Measurements from ENCODE around the gene RRP1.

The RRP1 gene

DNA sequence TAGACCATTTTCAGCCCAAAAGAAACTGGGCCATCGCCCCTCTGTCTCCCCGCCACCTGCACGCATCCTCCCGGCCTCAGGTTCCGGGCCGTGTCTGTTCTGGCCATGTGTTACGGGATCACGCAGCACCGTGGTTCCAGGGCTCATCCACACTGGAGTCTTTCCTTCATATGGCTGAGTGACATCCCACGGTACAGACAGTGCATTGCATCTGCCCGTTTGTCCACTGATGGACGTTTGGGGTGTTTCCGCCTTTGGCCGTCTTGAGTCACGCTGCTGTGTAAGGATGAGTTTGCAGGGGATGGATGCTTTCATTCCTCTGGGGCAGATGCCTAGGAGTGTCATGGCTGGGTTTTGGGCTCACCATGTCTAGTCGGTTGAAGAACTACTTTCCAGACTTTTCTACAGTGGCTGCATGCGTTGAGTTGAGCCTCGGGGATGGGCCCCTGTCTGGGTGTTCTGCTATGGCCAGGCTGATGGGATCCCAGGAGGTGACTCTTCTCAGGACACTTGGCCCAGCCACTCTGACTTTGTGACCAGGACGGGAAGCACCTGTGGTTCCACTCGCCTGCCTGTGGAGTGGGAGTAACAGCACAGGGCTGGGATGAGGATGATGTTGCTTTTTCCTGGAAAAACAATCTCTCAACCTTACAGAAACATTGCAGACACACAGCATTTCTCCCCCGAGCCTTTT is 16.8 kb downstream of the RRP1 start:
- Histone ChIP-seq H3K27ac (ENCODE audit: low read depth, low read length) (no peak overlapping the region), H3K36me3 (ENCODE audit: insufficient read depth, low read length) (peaks cover 44% of the 10 kb centered on the region), H3K9me3 (ENCODE audit: insufficient read depth, low read depth, low read length) (no peaks in the 10 kb centered on the region), H3K4me1 (ENCODE audit: insufficient read depth, low read length) (no peaks in the 10 kb centered on the region), H3K4me3 (ENCODE audit: low read length) (no peak overlapping the region), H3K9ac (ENCODE audit: low read depth, low read length) (no peak overlapping the region), H3K27me3 (ENCODE audit: insufficient read depth, low read length) (no peaks in the 10 kb centered on the region)
- WGBS = 93% methylated on average over 20 of the region's 21 CpGs

DNA sequence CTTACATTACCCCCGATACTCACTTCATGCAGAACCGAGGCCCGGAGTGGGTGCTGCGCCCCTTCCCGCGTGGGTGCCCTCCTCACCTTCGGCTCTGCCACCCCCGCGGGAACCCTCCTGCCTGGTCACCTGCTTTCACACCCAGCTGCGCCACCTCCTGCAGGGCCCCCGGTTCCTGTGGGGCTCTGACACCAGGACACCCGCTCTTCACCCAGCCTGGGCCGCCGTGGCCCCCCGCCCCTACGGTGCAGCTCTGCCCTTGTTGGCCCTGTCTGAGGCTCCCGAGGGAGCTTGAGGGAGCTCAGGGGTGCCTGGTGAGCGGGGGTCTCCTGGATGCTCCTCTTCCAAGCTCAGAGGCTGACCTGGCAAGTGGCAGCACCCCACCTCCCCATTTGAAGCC is 19.0 kb downstream of the RRP1 start:
- no peak overlapping the region for H3K27ac ChIP-seq (ENCODE audit: low read depth, low read length)
- H3K9me3 ChIP-seq (ENCODE audit: insufficient read depth, low read depth, low read length) = no peaks in the 10 kb centered on the region
- no peaks in the 10 kb centered on the region for H3K4me1 ChIP-seq (ENCODE audit: insufficient read depth, low read length)
- H3K9ac ChIP-seq (ENCODE audit: low read depth, low read length) = no peak overlapping the region
- no peak overlapping the region for H3K4me3 ChIP-seq (ENCODE audit: low read length)
- H3K36me3 ChIP-seq (ENCODE audit: insufficient read depth, low read length) = peaks cover 22% of the 10 kb centered on the region
- WGBS = 91% methylated on average over 18 of the region's 18 CpGs
- H3K27me3 ChIP-seq (ENCODE audit: insufficient read depth, low read length) = no peaks in the 10 kb centered on the region

GRCh38 chr21:43808832-43809251 is 19.5 kb downstream of the RRP1 start:
- Histone ChIP-seq H3K4me1 (ENCODE audit: insufficient read depth, low read length) (no peaks in the 10 kb centered on the region), H3K27me3 (ENCODE audit: insufficient read depth, low read length) (no peaks in the 10 kb centered on the region), H3K9me3 (ENCODE audit: insufficient read depth, low read depth, low read length) (no peaks in the 10 kb centered on the region), H3K9ac (ENCODE audit: low read depth, low read length) (no peak overlapping the region), H3K27ac (ENCODE audit: low read depth, low read length) (no peak overlapping the region), H3K36me3 (ENCODE audit: insufficient read depth, low read length) (peaks cover 18% of the 10 kb centered on the region), H3K4me3 (ENCODE audit: low read length) (no peak overlapping the region)
- WGBS = 94% methylated on average over 22 of the region's 22 CpGs

GRCh38 chr21:43809346-43809799 is 20.0 kb downstream of the RRP1 start:
- no peak overlapping the region for H3K9ac ChIP-seq (ENCODE audit: low read depth, low read length)

DNA sequence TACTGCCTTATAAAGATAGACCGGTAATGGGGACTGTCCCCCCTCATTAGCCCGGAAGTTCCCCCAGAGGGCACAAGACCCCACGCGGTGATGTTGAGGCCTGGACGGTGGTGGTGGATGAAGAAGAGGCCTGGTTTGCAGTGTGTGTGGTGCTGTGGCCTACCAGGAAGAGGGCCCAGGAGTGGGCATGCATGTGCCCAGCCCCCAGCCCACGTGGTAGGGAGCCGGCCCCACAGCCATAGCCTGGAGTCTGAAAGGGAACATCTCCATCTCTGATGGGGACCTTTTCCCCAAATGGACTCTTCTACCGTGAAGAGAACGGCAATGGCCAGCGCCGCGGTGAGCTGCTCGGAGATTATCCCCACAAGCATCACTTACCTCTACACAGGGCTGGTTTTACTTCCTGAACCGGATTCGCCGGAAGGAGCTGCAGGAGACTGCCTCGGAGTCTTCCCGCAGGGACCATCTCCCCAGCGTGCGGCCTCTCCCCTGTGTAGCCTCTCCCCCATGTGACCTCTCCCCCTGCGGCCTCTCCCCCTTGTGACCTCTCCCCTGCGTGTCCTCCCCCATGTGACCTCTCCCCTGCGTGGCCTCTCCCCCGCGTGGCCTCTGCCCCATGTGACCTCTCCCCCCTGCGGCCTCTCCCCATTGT is 20.6 kb downstream of the RRP1 start:
- Histone ChIP-seq H3K27ac (ENCODE audit: low read depth, low read length) (no peak overlapping the region), H3K9me3 (ENCODE audit: insufficient read depth, low read depth, low read length) (no peaks in the 10 kb centered on the region), H3K27me3 (ENCODE audit: insufficient read depth, low read length) (no peaks in the 10 kb centered on the region), H3K4me3 (ENCODE audit: low read length) (no peak overlapping the region), H3K36me3 (ENCODE audit: insufficient read depth, low read length) (peaks cover 13% of the 10 kb centered on the region), H3K9ac (ENCODE audit: low read depth, low read length) (no peak overlapping the region), H3K4me1 (ENCODE audit: insufficient read depth, low read length) (peaks cover 9% of the 10 kb centered on the region)
- WGBS = 83% methylated on average over 26 of the region's 26 CpGs

More at GRCh38 chr21:43809346-43809799, 20.0 kb downstream of the RRP1 start:
- Histone ChIP-seq H3K36me3 (ENCODE audit: insufficient read depth, low read length) (peaks cover 13% of the 10 kb centered on the region), H3K4me1 (ENCODE audit: insufficient read depth, low read length) (peaks cover 3% of the 10 kb centered on the region), H3K9me3 (ENCODE audit: insufficient read depth, low read depth, low read length) (no peaks in the 10 kb centered on the region), H3K27me3 (ENCODE audit: insufficient read depth, low read length) (no peaks in the 10 kb centered on the region), H3K27ac (ENCODE audit: low read depth, low read length) (no peak overlapping the region), H3K4me3 (ENCODE audit: low read length) (no peak overlapping the region)
- 88% methylated on average over 16 of the region's 16 CpGs for WGBS

DNA sequence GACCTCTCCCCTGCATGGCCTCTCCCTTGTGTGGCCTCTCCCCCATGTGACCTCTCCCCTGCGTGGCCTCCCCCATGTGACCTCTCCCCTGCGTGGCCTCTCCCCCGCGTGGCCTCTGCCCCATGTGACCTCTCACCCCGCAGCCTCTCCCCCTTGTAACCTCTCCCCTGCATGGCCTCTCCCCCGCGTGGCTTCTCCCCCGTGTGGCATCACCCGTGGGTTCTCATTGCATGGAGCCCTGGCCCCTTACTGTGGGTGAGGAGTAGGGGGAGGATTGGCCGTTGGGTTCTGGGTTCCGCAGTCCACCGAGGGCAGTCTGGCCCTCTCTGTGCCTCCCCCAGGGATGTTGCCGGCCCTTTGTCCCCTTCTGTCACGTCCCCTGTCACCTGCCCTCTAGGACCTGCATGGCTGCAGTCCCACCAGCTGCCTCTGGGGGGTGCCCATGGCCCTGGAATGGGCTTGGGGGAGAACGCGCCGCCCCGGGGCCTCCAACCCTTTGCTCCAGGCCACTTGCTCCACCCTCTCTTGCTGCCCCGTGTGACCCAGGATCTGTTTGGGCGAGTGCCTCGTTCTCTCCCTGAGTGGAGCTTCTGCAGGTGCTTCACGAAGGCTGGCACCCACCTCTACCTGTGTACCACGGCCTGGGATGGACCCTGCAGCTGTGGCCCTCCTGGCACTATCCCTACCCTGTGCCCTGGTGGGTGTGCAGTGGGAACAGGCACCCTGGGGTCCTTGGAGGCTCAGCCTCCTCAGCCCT is 21.3 kb downstream of the RRP1 start:
- H3K27me3 ChIP-seq (ENCODE audit: insufficient read depth, low read length) = no peaks in the 10 kb centered on the region
- H3K27ac ChIP-seq (ENCODE audit: low read depth, low read length) = no peak overlapping the region
- H3K9ac ChIP-seq (ENCODE audit: low read depth, low read length) = no peak overlapping the region
- no peak overlapping the region for H3K4me3 ChIP-seq (ENCODE audit: low read length)
- peaks cover 9% of the 10 kb centered on the region for H3K4me1 ChIP-seq (ENCODE audit: insufficient read depth, low read length)
- peaks cover 7% of the 10 kb centered on the region; the same call in 1 of the 2 replicates for H3K36me3 ChIP-seq (ENCODE audit: insufficient read depth, low read length)
- WGBS = 39% methylated on average over 23 of the region's 23 CpGs
- H3K9me3 ChIP-seq (ENCODE audit: insufficient read depth, low read depth, low read length) = no peaks in the 10 kb centered on the region

GRCh38 chr21:43811262-43812105 is 22.1 kb downstream of the RRP1 start:
- Histone ChIP-seq H3K36me3 (ENCODE audit: insufficient read depth, low read length) (no peaks in the 10 kb centered on the region), H3K9ac (ENCODE audit: low read depth, low read length) (no peak overlapping the region), H3K4me3 (ENCODE audit: low read length) (no peak overlapping the region), H3K9me3 (ENCODE audit: insufficient read depth, low read depth, low read length) (no peaks in the 10 kb centered on the region), H3K27me3 (ENCODE audit: insufficient read depth, low read length) (no peaks in the 10 kb centered on the region), H3K4me1 (ENCODE audit: insufficient read depth, low read length) (peaks cover 9% of the 10 kb centered on the region), H3K27ac (ENCODE audit: low read depth, low read length) (no peak overlapping the region)
- WGBS = 86% methylated on average over 24 of the region's 24 CpGs

DNA sequence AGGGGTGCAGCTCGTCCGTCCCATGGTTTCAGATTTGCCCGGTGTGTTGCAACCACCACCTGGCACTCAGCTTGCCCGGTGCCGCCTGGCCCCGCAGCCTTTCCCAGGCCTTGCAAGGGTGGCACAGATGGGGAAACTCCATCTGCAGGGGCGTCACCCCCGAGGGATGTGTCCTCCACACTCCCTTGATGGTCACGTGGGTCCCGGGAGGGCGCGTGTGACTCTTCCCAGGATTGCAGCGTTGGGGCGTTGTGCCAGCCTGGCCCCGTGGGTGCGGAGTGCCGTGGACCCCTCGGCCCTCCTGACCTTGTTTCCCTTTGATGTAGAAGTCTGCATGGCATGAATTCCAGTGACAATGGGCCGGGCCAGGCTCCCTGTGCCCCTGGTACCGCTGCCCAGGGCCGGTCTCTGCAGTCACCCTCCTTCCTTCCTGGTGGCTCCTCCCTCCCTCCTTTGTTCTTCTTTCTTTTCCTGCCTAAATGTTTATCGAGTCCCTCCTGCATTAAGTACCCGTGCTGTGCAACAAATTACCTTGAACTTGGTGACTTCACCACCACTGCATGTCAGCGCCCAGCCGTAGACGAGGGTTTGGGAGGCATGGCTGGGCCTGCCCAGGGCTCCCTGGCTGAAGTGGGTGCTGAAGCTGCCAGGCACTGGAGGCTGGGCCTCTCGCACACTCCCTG is 22.9 kb downstream of the RRP1 start:
- H3K9ac ChIP-seq (ENCODE audit: low read depth, low read length) = no peak overlapping the region
- H3K27me3 ChIP-seq (ENCODE audit: insufficient read depth, low read length) = no peaks in the 10 kb centered on the region
- H3K4me1 ChIP-seq (ENCODE audit: insufficient read depth, low read length) = peaks cover 9% of the 10 kb centered on the region
- no peaks in the 10 kb centered on the region for H3K36me3 ChIP-seq (ENCODE audit: insufficient read depth, low read length)
- 80% methylated on average over 27 of the region's 27 CpGs for WGBS
- no peaks in the 10 kb centered on the region for H3K9me3 ChIP-seq (ENCODE audit: insufficient read depth, low read depth, low read length)
- H3K4me3 ChIP-seq (ENCODE audit: low read length) = no peak overlapping the region
- H3K27ac ChIP-seq (ENCODE audit: low read depth, low read length) = no peak overlapping the region

DNA sequence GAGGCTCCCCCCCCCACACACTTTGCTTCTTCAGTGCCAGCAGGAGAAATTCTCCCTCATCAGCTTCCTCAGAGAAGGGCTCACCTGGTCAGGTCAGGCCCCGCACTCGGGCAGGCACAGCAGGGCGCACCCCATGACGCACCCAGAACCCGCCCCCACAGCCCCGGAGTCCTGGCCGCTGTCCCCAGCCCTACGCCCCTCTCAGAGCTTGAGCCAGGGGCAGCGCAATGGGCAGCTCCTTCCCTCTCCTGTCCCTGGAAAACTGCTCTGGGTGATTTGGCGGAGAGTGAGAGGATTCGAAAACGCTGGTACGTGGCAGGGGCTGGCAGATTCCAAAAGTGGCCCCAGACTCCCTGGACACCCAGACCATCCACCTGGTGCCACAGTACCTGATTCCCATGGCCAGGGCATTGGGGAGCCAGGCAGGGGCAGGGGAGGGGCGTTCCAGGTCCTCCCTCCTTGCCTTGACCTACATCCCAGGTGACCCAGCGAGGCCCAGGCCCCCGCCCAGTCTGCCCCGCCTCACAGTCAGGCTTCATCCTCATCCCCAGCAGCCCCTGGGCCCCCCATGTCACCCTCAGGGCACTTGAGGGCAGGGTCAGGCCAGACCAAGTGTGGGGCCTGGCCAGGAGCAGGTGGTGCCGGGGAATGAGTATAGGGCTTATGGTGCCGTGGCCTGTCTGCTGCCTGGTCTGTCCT is 23.7 kb downstream of the RRP1 start:
- no peaks in the 10 kb centered on the region for H3K27me3 ChIP-seq (ENCODE audit: insufficient read depth, low read length)
- peaks cover 9% of the 10 kb centered on the region for H3K4me1 ChIP-seq (ENCODE audit: insufficient read depth, low read length)
- no peak overlapping the region for H3K4me3 ChIP-seq (ENCODE audit: low read length)
- no peaks in the 10 kb centered on the region for H3K9me3 ChIP-seq (ENCODE audit: insufficient read depth, low read depth, low read length)
- no peak overlapping the region for H3K27ac ChIP-seq (ENCODE audit: low read depth, low read length)
- no peaks in the 10 kb centered on the region for H3K36me3 ChIP-seq (ENCODE audit: insufficient read depth, low read length)
- WGBS = 94% methylated on average over 19 of the region's 19 CpGs
- no peak overlapping the region for H3K9ac ChIP-seq (ENCODE audit: low read depth, low read length)

GRCh38 chr21:43813656-43813980 is 24.2 kb downstream of the RRP1 start:
- H3K4me1 ChIP-seq (ENCODE audit: insufficient read depth, low read length) = peaks cover 9% of the 10 kb centered on the region
- H3K36me3 ChIP-seq (ENCODE audit: insufficient read depth, low read length) = no peaks in the 10 kb centered on the region
- no peaks in the 10 kb centered on the region for H3K9me3 ChIP-seq (ENCODE audit: insufficient read depth, low read depth, low read length)
- H3K4me3 ChIP-seq (ENCODE audit: low read length) = no peak overlapping the region
- H3K9ac ChIP-seq (ENCODE audit: low read depth, low read length) = no peak overlapping the region
- H3K27me3 ChIP-seq (ENCODE audit: insufficient read depth, low read length) = no peaks in the 10 kb centered on the region
- WGBS = 88% methylated on average over 3 of the region's 5 CpGs
- no peak overlapping the region for H3K27ac ChIP-seq (ENCODE audit: low read depth, low read length)

All from HUES64 (cell line).